ENCODE results near the gene LCK.

DNA sequence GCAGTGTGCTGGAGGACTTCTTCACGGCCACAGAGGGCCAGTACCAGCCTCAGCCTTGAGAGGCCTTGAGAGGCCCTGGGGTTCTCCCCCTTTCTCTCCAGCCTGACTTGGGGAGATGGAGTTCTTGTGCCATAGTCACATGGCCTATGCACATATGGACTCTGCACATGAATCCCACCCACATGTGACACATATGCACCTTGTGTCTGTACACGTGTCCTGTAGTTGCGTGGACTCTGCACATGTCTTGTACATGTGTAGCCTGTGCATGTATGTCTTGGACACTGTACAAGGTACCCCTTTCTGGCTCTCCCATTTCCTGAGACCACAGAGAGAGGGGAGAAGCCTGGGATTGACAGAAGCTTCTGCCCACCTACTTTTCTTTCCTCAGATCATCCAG is 34.6 kb downstream of the LCK start:
- TF ChIP-seq, protein P1, sequence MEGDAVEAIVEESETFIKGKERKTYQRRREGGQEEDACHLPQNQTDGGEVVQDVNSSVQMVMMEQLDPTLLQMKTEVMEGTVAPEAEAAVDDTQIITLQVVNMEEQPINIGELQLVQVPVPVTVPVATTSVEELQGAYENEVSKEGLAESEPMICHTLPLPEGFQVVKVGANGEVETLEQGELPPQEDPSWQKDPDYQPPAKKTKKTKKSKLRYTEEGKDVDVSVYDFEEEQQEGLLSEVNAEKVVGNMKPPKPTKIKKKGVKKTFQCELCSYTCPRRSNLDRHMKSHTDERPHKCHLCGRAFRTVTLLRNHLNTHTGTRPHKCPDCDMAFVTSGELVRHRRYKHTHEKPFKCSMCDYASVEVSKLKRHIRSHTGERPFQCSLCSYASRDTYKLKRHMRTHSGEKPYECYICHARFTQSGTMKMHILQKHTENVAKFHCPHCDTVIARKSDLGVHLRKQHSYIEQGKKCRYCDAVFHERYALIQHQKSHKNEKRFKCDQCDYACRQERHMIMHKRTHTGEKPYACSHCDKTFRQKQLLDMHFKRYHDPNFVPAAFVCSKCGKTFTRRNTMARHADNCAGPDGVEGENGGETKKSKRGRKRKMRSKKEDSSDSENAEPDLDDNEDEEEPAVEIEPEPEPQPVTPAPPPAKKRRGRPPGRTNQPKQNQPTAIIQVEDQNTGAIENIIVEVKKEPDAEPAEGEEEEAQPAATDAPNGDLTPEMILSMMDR (conservative IDR thresholded peaks at IDR 0.05 in 1 of 2, IDR thresholded peaks at IDR 0.05 in 1 of 2; ENCODE audit: low read depth in 1 of 2, low read length in 2 of 2): no peak
- TF ChIP-seq EZH2 (IDR thresholded peaks at IDR 0.05; ENCODE audit: low read length, missing control alignments): no peak

All from fibroblast of lung (primary cell).